NCI-H1694 (cell line): ENCODE results near the gene SLC4A5.
"Not testable (repeated sequence)": the region's sequence is repeated elsewhere in the genome, so short reads cannot be mapped to it uniquely, and the experiment has no call there.

ENCODE experiments used
- DNase-seq: peaks from one replicate; lab custom pipeline; 2025; lab: John Stamatoyannopoulos, UW

The SLC4A5 gene

DNA sequence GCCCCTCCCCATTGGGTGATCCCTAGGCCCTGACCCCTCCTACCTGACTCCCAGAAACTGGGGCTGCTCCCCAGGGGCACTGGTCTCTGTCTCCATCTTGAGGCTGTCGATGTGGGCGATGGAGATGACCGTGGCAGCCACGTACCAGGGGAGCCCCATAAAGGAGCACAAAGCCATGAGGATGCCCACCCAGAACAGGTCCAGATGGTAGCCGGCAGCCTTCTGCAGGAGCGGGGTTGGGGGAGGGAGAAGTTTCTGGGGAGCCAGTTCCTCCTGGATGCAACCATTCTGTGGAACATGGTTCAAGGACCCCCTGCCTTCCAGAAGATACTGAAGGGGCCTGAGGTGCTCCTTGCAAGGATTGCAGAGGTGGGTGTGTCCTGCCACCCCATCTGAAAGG lies 110.8 kb downstream of the SLC4A5 start:
- DNase-seq = no peak

DNA sequence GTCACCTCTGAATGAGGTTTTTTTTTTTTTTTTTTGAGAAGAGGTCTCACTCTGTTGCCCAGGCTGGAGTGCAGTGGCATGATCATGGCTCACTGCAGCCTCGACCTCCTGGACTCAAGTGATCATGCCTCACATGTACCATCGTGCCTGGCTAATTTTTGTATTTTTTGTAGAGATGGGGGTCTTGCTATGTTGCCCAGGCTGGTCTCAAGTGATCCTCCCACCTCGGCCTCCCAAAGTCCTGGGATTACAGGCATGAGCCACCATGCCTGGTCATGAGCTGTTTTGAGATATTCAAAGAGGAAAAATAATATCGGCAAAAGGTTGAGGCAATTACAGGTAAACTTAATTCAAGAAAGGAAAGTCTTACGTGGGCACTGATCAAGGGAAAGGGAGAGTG lies 113.4 kb downstream of the SLC4A5 start:
- not testable (repeated sequence) for DNase-seq

DNA sequence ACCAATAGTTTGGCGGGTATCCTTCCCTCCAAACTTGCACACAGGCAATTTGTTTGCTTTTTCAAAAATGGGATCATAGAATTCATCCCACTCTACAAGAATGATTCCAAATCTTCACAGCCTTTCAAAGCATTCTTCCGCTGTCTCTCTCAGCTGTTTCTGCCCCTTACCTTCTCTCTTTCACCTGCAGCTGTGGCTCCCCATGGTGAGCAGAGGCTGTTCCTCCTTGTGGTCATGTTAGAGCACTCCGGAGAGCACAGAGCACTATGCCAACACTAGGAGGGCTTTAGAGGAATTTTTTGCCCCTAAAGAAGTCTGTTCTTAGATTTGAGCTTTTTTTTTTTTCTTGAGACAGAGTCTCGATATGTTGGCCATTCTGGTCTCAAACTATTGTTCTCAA lies 114.4 kb downstream of the SLC4A5 start:
- no peak for DNase-seq

DNA sequence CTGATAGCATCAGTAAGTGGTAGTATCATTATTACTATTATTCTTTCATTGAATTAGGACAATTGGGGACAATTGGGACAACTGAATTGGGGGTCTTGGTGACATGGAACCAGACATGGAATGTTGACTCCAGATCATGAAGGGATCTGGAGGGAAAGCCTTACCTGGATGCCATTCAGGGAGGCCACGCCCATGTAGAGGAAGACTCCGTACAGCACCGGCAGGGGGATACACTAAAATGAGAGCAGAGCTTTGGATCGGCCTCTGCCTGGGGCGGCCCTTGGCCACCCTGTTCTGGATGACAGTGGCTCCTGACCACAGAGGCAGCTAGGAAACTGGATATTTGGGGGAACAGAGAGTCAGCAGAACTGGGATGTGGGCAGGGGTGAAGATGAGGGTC lies 115.6 kb downstream of the SLC4A5 start:
- no peak for DNase-seq

DNA sequence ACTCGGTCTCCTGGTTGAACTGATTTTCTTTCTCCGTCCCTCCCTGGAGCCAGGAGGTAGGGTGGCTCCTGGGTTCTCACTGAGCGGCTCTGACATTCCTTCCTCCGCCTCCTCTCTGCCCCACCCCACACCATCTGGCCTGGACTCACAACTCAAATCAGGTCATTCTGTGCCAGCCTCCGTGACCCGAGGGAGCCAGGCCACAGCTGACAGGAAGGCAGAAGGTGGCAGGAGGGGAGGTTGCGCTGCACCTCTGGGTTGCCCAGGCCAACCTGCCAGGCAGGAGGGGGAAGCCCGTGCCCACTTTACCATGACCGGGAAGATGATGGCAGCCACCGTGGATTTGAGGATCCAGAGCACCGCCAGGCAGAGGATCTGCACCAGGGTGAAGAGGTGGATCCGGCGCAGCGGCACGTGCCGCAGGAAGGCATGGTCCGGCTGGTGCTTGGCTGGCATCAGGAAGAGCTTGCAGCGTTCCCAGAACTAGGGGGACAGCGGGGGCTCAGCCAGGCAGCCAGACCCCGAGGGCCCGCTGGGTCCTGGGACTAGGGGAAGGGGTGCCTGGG lies 116.5 kb downstream of the SLC4A5 start:
- DNase-seq = no peak

DNA sequence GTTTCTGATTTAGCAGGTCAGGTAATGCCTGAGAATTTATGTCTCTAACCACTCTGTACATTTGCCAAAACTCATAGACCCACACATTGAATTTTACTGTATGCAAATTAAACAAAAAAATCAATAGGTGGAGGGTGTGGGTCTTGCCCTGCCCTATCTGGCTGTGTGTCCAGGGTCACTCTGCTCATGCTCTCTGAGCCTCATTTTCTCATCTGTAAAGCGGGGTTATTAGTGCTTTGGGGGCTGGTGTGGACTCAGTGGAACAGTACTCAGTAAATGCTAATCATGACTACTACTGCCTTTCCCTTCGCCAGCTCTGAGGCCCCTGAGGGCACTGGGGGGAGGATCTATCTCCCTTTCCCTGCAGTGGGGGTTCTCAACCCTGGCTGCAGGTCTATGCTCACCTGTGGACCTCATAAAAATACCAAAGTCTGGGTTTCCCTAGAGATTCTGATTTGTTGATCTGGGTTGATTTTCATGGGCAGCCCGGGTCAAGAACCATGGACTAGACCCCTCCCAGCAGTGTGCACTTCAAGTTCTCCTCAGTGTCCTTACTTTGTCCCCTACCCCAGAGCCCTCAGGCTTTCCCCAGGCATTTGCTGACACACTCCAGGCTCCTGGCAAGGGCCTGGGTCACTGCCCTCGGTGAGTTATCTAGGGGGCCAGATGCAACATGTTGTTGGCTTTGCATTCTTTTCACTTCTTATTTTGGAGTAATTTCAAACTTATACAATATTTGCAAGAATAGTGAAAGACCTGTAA lies 117.3 kb downstream of the SLC4A5 start:
- DNase-seq = no peak

DNA sequence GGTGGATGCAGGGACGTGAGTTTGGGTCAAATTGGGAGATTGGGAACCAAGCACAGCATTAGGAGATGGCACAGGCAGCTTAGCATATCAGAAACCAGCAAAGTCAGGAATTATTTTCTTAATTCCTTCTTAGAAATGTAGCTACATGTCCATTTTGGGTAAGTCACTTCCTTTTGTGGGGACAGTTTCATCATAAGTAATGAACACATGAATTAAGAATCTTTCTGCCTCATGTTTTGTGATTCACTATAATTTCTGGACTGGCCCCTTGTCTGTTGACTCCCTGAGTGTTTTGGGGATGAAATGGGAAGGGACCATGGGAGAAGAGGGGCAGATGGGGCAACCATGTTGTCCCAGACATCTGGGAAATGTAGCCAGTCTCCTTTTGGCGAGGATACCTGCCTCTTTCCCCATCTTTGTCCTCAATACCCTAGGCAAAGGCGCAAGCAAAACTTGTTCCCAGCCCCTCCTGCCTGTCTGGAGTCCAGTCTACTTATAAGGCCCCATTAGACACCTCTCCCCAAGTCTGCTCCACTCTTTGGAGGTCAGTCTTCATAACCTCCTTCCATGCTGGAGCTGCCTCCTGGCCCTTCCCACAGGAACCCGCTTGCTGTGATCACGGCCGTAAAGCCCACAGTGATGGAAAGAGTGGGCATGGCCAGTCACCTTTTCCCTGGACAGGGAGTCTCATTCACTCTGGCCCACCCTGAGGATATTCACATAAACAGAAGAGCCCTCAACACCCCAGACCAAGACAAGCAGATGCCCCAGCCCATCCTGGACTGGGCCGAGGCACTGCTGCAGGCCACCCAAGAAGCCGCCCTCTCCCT lies 119.1 kb downstream of the SLC4A5 start:
- DNase-seq = no peak

DNA sequence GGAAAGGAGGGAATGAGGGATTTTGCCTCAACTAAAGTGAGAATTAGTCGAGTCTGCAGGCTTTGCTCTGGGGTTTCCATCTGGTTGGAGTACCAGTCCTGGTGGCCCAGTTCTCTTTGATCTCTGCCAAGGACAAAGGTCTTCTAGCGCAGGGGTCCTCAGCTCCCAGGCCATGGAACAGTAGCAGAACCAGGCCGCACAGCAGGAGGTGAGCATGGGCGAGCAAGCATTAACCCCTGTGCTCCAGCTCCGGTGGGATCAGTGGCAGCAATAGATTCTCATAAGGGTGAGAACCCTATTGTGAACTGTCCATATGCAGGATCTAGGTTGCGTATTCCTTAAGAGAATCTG lies 120.9 kb downstream of the SLC4A5 start:
- DNase-seq = no peak

DNA sequence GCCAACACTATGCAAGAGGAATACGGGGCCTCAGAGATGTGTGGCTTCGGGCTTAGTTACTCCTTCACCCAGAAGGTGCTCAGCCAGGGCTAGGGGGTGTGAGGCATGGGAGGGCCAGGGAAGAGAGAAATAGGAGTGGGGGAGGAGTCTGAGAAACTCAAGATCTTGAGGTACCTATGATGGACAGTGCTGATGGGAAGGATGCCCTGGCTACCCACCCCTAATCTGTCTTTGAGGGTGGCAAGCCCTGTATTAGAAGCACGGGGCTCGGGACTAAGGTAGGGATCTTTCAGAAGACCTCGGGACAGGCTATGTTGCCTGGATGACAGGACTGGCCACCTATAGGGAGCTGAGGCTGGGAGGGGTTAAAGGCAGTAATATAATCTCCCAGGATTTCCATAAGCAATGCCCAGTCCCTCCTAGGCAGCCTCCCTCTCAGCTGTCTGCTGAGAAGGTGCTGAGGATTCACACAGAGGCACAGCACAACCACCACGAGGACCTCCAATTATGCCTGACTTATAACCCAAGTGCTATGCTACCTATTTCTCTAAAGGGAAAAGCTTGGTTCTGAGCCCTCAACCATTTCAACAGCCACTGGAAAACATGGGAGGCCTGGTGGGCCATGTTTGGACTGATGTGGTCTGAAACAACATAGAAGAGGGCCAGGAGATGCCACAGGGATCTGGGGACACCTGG lies 121.5 kb downstream of the SLC4A5 start:
- no peak for DNase-seq

DNA sequence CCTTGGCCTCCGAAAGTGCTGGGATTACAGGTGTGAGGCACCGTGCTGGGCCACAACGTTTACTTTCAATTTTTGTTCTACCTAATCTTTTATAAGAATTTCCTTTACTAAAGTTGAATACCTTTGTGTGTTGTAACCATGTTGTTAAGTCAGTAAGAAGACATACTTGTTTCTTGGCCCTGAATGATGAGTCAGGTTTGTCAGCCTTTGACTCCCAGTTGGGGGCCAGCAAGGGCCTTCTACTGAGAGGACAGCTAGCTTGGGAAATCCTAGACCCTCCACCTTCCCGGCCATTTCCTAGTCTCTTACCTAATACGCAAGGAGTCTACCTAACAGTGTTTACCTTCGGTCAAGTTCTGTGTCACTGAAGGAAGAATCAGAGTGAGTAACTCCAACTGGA lies 122.1 kb downstream of the SLC4A5 start:
- no peak for DNase-seq

DNA sequence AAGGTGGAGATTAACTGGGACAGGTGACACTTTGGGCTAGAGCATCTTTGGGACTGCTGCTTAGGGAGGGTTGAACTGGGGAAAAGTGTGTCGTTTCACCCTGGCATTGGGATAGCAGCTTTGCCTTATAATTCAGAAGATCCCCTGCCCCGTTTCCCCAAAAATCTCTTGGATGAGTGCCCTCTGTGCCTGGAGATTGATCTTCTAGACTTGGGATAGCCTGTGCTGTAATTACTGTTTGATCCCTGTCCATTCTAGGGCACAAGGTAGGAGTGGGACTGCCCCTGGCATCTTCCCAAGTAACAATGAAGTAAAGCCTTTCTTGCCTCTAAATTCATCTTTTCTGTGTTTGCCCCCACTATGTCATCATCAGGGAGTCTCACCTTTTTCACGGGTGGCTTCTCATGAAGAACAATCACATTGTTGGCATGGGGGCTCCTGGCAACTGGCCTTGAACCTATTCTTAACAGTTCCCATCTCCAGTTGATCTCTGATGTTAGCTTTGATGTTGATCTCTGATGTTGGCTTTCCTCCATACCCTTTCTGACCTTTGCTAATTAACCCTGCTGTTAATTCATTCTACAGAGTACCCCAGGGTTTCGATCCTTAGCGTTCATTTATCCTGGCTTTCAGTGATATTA lies 123.2 kb downstream of the SLC4A5 start:
- no peak for DNase-seq

DNA sequence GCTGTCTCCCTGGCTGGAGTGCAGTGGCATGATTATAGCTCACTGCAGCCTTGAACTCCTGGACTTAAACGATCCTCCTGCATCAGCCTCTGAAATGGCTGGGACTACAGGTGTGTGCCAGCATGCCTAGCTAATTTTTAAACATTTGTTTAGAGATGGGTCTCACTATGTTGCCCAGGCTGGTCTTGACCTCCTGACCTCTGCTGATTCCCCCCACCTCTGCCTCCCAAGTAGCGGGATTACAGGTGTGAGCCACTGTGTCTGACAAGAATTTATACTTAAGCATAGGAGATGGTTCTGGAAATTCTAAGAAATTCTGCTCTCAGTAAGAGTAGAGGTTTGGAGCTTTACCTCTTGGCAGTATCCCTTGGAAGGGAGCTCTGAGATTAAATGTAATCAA lies 126.6 kb downstream of the SLC4A5 start:
- DNase-seq = no peak

DNA sequence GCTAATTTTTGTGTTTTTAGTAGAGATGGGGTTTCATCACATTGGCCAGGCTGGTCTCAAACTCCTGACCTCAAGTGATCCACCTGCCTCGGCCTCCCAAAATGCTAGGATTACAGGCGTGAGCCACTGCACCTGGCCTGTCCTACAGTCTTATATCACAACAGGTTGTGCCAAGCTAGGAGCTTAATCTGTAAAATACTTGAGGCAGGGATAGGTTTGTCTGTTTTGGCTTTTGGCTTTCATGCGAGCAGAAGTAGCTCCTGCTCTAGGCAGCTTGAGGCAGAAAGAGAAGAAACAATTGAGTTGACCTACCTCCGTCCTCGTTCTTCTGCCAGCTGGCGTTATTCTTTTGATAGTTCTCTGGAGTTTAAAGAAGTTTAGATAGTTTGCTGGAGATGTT lies 127.4 kb downstream of the SLC4A5 start:
- not testable (repeated sequence) for DNase-seq

DNA sequence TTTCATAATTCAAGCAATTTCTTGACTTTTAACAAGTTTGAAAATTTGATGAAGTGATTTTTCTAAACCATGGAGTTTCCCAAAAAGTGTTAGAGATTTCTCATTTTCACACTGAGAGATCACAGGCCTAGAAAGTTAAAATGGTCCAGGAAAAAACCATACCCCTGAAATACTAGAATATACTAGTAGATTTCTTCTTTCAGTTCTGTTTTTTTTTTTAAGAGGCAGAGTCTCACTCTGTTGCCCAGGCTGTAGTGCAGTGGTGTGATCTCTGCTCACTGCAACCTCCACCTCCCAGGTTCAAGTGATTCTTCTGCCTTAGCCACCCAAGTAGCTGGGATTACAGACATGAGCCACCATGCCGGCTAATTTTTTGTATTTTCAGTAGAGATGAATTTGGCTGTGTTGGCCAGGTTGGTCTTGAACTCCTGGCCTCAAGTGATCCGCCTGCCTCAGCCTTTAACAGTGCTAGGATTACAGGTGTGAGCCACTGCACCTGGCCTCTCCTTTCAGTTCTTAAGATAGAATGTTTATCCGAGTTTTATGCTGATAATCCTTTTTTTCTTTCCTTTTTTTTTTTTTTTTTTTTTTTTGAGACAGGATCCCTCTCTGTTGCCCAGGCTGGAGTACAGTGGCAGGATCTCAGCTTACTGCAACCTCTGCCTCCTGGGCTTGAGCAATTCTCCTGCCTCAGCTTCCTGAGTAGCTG lies 130.4 kb downstream of the SLC4A5 start:
- DNase-seq = no peak

DNA sequence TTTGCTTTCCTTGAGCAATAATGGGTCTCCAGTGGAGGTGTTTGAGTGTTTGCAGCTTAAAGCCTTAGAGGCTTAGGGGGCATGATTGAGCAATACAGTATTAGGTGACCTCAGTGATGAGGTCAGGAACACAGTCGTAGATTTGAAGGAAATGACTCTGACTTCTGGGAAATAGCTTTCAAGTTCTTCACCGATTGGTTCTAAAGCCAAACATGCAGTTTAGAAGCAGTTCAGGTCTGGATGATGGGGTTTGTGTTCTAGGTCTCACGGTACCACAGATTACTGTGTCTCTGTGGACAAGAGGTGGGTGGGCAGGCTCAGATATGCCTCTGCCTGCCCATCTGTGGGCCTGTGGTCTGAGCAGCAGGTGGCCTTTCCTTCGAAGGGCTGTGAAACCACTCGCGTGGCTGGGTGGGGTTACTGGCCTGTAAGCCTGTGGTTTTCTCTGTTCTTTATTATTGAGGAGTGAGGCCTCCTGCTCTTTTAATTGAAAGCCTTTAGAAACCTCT lies 137.0 kb downstream of the SLC4A5 start:
- DNase-seq = no peak

DNA sequence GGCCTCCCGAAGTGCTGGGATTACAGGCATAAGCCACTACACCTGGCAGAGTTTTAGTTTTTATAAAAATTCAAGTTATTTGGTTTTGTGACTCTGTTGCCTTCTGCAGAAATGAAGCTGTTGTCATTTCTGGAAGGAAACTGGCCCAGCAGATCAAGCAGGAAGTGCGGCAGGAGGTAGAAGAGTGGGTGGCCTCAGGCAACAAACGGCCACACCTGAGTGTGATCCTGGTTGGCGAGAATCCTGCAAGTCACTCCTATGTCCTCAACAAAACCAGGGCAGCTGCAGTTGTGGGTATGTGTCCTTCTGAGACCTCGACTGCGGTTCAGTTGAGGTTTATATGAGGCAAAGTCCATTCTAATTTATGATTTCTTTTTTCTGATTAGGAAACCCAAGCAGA lies 137.6 kb downstream of the SLC4A5 start:
- DNase-seq = no peak

DNA sequence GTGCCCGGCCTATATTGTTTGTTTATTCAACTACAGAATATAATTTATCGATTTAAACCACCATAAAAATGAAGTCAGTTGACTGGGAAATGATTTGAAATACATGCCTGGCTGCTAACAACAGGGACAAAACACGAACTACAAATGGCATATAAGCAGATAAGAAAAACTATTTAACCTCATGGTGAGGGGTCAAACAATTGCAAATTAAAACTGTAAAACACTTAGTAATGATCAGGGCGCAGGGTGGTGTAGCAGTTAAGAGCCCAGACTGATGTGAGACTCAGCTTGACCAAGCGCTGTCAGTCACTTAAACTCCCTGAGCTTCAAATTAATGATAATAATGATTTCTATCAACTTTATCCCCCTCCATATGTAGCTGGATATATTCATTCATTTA lies 138.1 kb downstream of the SLC4A5 start:
- DNase-seq = no peak

DNA sequence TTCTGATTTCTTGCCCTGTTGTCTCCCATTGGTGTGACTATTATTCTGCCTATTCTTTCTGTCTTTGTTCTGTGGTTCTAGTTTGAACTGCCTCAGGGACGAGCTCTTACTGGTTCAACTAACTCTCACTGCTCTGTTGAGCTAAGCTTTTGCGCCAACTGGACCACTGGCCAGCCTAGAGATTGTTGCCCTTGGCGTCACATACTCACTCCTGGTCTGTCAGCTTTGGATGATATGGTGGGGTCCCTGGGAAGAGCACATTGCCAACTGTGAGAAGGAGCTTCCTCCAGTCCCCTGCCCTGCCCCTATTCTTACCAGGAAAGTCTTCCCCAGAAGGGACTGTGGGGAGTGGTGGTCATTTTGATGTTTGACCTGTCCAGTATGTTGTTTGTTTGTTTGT lies 138.8 kb downstream of the SLC4A5 start:
- DNase-seq = no peak

DNA sequence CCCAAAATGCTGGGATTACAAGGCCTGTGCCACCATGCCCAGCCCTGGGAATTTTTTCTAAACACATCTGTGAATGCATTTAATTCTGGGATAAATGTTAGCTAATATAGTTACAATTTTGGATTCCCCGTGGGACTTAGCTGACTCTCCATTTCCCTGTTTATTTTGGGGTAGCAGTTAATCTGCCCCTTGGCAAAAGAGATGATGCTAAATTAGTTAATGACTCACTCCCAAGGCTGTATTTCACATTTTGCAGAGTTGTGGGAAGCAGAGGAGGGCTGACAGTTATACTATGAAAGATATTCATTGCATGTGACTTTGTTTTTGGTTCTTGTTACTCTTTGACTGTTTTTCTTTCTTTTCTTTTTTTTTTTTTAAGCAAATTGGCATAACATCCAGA lies 141.6 kb downstream of the SLC4A5 start:
- no peak for DNase-seq

DNA sequence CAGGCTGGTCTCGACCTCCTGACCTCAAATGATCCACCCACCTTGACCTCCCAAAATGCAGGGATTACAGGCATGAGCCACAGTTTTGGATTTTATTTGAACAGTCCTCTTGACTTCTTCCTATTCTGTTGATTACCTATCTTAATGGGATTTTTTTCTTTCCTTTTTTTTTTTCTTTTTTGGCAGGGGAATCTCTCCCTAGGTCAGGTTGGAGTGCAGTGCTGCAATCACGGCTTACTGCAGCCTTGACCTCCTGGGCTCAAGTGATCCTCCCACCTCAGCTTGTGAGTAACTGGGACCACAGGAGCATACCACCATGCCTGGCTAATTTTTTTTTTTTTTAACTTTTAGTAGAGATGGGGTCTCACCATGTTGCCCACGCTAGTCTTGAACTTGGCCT lies 142.0 kb downstream of the SLC4A5 start:
- no peak for DNase-seq

DNA sequence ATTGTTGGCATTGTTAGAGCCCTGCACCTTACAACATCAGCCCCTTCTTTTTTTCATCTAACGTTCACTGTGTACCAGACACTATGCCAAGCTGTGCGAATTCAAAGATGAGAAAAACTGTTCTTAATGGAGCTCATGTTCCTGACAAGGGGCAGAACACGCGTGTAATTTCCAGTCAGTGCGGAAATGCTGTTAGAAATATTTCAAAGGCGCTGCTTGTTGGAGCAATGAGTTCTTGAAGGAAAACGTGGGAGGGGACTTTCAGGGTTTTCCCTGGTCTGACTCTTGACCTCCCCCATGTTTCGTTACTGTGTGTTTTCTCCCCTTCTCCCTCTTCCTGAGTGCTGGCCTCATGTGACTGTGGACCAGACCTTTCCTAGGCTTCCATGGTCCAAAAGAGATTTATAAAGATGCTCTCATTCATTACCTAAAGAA lies 143.3 kb downstream of the SLC4A5 start:
- DNase-seq = no peak
